ENCODE data around the gene EPB41L4A. TPM values are rescaled to one million over a fixed set of nuclear protein-coding genes. Genes with fewer than 3 reads are reported as not detected.

The EPB41L4A gene
- total RNA-seq, 1 experiment from 2014 or later, result 28.6 TPM

DNA sequence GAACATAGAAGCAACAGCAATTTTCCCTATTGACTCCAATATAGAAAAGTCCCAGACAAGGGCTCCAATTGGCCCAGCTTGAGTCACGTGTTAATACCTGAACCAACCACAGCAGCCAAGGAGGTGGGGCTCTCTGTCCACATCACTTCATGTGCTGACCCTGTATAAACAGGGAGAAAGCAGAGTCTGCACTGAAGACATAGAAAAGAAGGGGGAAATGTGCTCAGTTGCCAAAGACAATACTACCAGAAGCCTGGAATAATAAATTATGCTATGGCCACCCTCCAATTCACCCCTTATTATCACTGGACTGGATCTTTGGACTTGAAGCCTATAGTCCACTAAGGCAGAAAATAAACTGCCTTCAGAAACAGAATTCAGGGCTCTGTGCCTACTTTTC is 275.4 kb downstream of the EPB41L4A start:
- DNase-seq, result no peak
- CTCF ChIA-PET, result no interaction called here
- Mint-ChIP-seq H3K27me3 (ENCODE audit: unreplicated experiment) (no peaks in the 10 kb centered on the region), H3K4me3 (ENCODE audit: low read depth, unreplicated experiment) (no peak overlapping the region), H3K27ac (ENCODE audit: unreplicated experiment) (no peak overlapping the region), H3K9me3 (ENCODE audit: low read depth, unreplicated experiment) (no peaks in the 10 kb centered on the region), H3K4me1 (ENCODE audit: low read depth, unreplicated experiment) (no peaks in the 10 kb centered on the region), H3K36me3 (ENCODE audit: insufficient read depth, unreplicated experiment) (no peaks in the 10 kb centered on the region)
- BruUV-seq (replicated peaks), result no TSS peak
- intact Hi-C loops (cut with micrococcal nuclease; ENCODE audit: unreplicated experiment), result loop anchor here (10.0 kb wide), 1 partner anchor 869 kb away; no protein-coding TSS in a partner anchor
- TF ChIP-seq, protein P1, sequence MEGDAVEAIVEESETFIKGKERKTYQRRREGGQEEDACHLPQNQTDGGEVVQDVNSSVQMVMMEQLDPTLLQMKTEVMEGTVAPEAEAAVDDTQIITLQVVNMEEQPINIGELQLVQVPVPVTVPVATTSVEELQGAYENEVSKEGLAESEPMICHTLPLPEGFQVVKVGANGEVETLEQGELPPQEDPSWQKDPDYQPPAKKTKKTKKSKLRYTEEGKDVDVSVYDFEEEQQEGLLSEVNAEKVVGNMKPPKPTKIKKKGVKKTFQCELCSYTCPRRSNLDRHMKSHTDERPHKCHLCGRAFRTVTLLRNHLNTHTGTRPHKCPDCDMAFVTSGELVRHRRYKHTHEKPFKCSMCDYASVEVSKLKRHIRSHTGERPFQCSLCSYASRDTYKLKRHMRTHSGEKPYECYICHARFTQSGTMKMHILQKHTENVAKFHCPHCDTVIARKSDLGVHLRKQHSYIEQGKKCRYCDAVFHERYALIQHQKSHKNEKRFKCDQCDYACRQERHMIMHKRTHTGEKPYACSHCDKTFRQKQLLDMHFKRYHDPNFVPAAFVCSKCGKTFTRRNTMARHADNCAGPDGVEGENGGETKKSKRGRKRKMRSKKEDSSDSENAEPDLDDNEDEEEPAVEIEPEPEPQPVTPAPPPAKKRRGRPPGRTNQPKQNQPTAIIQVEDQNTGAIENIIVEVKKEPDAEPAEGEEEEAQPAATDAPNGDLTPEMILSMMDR (IDR thresholded peaks at IDR 0.05; ENCODE audit: unreplicated experiment), result no peak

DNA sequence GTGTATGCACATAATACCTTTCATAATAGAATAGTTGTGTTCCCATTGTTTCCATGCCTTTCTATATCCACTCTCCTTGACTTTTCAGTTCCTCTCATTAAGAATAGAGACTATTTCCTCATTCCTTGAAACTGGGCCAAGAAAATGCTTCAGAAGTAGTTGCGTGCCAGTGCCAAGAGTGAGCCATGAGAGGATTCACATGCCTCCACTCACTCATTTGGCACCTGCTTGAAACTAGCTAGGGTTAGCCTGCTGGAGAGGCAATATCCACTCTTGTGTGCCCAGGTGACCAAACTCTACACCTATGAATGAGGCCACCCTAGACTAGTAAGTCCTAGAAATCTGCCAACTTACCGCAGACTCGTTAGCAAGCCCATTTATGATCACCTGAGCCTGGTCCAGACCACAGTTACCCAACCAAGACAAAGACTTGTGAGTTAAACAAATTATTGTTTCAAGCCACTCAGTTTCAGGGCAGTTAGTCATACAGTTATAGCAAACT is 276.3 kb downstream of the EPB41L4A start:
- no peaks in the 10 kb centered on the region for H3K9me3 Mint-ChIP-seq (ENCODE audit: low read depth, unreplicated experiment)
- no peak for DNase-seq
- no peak overlapping the region for H3K27ac Mint-ChIP-seq (ENCODE audit: unreplicated experiment)
- no peaks in the 10 kb centered on the region for H3K36me3 Mint-ChIP-seq (ENCODE audit: insufficient read depth, unreplicated experiment)
- TF ChIP-seq, protein P1 (IDR thresholded peaks at IDR 0.05; ENCODE audit: unreplicated experiment), result no peak
- no peak overlapping the region for H3K4me3 Mint-ChIP-seq (ENCODE audit: low read depth, unreplicated experiment)
- H3K27me3 Mint-ChIP-seq (ENCODE audit: unreplicated experiment), result no peaks in the 10 kb centered on the region
- CTCF ChIA-PET, result interaction anchor here (1.0 kb wide), 1 partner anchor 262 kb away, joined by 5 read pairs; no protein-coding TSS in a partner anchor
- no peaks in the 10 kb centered on the region for H3K4me1 Mint-ChIP-seq (ENCODE audit: low read depth, unreplicated experiment)
- no TSS peak for BruUV-seq (replicated peaks)
- intact Hi-C loops (cut with micrococcal nuclease; ENCODE audit: unreplicated experiment), result loop anchor here (1.0 to 10.0 kb wide), 2 partner anchors 457 to 868 kb away; no protein-coding TSS in a partner anchor

DNA sequence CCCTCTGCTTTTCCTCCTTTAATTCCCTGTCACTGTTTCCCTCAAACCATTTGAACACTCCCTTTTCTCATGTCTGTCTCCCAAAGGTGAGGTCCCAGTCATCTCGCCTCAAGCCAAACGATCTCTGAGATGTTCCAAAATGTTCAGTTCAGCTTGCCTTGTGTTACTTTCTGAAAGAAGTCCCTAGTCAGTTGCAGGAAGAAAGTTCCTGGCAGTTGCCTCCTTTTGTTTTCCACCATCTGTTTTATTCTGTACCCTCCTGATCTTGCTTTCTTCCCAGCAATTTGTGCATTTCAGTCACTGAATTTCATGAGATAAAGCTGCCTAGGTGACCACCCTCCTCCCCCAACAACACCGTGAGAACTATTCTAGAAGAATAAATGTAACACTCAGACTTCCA is 277.5 kb downstream of the EPB41L4A start:
- no peaks in the 10 kb centered on the region for H3K4me1 Mint-ChIP-seq (ENCODE audit: low read depth, unreplicated experiment)
- BruUV-seq (replicated peaks), result no TSS peak
- H3K36me3 Mint-ChIP-seq (ENCODE audit: insufficient read depth, unreplicated experiment), result no peaks in the 10 kb centered on the region
- TF ChIP-seq, protein P1 (IDR thresholded peaks at IDR 0.05; ENCODE audit: unreplicated experiment), result no peak
- H3K4me3 Mint-ChIP-seq (ENCODE audit: low read depth, unreplicated experiment), result no peak overlapping the region
- intact Hi-C loops (cut with micrococcal nuclease; ENCODE audit: unreplicated experiment), result loop anchor here (10.0 kb wide), 1 partner anchor 867 kb away; no protein-coding TSS in a partner anchor
- no peaks in the 10 kb centered on the region for H3K9me3 Mint-ChIP-seq (ENCODE audit: low read depth, unreplicated experiment)
- no peaks in the 10 kb centered on the region for H3K27me3 Mint-ChIP-seq (ENCODE audit: unreplicated experiment)
- no peak overlapping the region for H3K27ac Mint-ChIP-seq (ENCODE audit: unreplicated experiment)
- CTCF ChIA-PET, result interaction anchor here (1.0 kb wide), 1 partner anchor 261 kb away, joined by 5 read pairs; no protein-coding TSS in a partner anchor
- DNase-seq, result no peak

DNA sequence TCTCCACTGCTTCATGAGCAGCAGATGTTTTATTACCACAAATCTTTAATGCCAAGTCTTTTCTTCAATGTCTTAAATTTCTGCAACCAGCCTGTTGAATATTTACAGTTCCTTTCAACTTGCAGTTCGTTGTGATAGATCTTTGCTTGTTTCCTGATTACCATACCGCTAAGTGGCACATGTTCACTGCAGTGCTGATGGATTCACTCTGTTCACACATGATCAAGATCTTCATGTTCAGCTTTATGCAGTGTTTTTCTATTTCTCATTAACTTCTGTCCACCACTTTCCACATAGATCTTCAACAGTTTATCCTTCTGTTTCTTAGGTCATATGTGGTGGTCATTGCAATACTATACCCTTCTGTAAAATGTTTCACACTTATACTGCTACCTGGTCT is 280.6 kb downstream of the EPB41L4A start:
- H3K9me3 Mint-ChIP-seq (ENCODE audit: low read depth, unreplicated experiment), result no peaks in the 10 kb centered on the region
- H3K36me3 Mint-ChIP-seq (ENCODE audit: insufficient read depth, unreplicated experiment), result no peaks in the 10 kb centered on the region
- H3K27ac Mint-ChIP-seq (ENCODE audit: unreplicated experiment), result no peak overlapping the region
- H3K4me1 Mint-ChIP-seq (ENCODE audit: low read depth, unreplicated experiment), result no peaks in the 10 kb centered on the region
- intact Hi-C loops (cut with micrococcal nuclease; ENCODE audit: unreplicated experiment), result no loop called here
- no peaks in the 10 kb centered on the region for H3K27me3 Mint-ChIP-seq (ENCODE audit: unreplicated experiment)
- no TSS peak for BruUV-seq (replicated peaks)
- TF ChIP-seq, protein P1 (IDR thresholded peaks at IDR 0.05; ENCODE audit: unreplicated experiment), result no peak
- H3K4me3 Mint-ChIP-seq (ENCODE audit: low read depth, unreplicated experiment), result no peak overlapping the region
- DNase-seq, result no peak
- CTCF ChIA-PET, result no interaction called here
